SK-MEL-5 (cell line): ENCODE results near the gene RGS3. TPM values are rescaled to one million over a fixed set of nuclear protein-coding genes. Genes with fewer than 3 reads are reported as not detected.

ENCODE experiments used
- DNase-seq: peaks from one replicate; pipeline ENCODE4 v3.0.0-alpha.2; 2016; ENCODE audit warnings: low read depth, low spot score
- in situ Hi-C: cut with HindIII; loops from 2 replicates; pipeline ENCODE4 v1.10.0; 2016; ENCODE audit warnings: low sequenced_read_pairs, high pct_unique_total_duplicates, low pct_unique_long_range_greater_than_20kb
- total RNA-seq: library from RNA; depleted of rRNA; stranded (reverse); fragments of >200 nt; shearing (Covaris generic); gene quantifications from 2 replicates; pipeline ENCODE4 v1.2.3, GENCODE V29; 2014

The RGS3 gene
- total RNA-seq, 1 experiment from 2014 or later, result 25.0 TPM

DNA sequence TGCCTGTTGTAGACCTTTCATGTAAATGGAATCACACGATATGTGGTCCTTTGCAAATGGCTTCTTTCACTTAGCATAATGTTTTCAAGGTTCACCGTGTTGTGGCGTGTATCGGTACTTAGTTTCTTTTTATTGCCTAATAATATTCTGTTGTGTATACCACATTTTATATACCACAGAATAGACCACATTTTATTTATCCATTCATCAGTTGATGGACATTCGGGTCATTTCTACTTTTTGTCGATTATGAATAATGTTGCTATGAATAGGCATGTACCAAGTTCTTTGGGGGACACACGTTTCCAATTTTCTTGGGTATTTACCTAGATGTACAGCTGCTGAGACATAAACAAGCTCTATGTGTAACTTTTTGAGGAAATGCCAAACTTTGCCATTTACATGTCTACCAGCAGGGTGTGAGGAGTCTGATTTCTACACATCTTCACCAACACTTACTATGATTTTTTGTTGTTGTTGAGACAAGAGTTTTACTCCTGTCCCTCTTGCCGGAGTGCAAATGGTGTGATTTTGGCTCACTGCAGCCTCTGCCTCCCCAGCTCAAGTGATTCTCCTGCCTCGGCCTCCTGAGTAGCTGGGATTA is 144.7 kb downstream of the RGS3 start:
- in situ Hi-C loops, result no loop called here
- no peak for DNase-seq

DNA sequence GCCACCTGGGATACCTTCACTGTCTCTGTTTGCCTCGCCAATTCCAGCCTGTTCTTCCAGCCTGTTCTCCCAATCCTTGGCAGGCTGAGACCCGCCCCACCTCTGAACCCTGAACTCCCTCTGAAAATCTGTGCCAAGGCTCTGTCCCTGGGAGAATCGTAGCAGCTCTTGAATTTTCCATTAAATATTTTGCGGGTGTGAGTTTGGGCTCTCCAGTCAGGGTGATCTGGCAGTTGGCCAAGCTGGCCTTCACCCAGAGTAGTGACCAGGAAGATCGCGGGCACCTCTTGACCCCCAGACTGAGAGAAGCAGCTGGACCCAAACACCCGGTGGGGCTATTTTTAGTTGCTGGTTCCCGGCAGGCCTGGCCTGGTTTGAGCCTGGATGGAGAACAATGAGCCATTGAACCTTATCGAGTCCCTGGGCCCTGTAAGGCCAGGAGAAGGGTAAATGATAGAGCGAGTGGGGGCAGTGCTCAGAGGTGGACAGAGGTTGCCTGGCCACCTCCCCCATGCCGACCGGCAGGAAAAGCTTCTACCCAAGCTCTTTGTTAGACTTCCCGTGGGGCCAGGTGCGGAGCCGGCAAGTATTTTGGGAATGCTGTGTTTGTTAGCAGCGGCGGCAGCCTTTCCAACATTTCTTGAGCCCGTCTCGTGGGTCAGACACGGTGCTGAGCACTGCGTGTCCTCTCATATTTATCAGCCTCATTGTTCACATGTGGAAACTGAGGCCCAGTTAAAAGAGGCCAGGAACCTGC is 146.2 kb downstream of the RGS3 start:
- DNase-seq, result peak; percentile 75
- in situ Hi-C loops, result no loop called here

DNA sequence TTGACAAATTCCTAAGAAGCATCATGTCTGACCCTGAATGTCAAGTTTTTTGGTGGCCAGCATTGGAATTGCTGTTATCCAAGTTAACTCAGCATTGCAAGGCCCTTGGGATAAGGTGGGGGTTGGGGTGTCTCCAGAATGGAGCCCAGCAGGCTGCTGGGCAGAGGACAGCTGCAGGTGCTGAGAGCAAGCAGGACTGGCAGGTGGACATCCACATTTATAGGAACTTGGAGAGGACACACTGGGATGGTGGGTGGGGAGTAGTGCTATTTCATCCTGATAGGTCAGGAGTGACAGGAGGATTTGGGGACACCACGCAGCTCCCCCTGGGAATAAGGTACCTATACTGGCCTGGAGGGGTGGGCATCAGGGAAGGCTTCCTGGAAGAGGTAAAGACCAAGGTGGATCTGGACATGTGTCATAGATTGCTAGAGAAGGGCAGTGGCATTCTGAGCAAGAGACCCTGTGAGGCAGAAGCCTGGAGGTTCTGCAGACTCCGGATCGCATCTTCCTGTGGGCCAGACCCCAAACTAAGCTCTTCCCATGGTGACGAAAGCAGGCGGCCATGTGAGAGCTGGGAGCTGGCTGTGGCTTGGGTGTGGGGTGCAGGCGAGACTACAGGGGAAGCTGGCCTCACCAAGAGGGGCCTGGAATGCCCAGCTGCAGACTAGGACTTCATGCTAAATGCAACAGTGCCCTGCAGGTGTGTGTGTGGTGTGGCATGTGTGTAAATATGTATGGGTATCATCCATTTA is 148.1 kb downstream of the RGS3 start:
- no peak for DNase-seq
- in situ Hi-C loops, result no loop called here

DNA sequence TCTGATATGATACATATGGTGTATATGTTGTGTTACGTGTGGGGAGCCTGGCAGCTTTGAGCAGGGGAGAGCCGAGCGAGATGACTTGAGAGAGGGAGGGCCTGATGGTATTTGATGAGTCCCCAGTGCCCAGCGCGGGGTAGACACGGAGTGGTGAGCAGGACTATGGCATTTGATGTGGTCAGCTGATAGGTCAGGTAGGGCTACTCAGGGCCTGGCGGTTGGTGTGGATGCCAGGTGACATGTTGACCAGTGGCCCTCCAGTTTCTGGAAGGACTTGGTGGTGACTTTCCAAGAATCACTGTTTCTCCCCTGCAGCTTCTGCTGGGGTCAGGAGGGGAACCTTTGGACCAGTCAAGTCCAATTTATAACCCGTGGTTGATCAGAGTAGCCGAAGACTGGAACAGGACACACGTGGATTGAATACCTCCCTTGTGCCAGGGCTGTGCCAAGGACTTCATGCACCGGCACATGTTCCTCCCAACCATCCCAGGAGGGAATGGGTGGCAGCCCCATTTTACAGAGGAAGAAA is 148.8 kb downstream of the RGS3 start:
- DNase-seq, result no peak
- in situ Hi-C loops, result no loop called here

DNA sequence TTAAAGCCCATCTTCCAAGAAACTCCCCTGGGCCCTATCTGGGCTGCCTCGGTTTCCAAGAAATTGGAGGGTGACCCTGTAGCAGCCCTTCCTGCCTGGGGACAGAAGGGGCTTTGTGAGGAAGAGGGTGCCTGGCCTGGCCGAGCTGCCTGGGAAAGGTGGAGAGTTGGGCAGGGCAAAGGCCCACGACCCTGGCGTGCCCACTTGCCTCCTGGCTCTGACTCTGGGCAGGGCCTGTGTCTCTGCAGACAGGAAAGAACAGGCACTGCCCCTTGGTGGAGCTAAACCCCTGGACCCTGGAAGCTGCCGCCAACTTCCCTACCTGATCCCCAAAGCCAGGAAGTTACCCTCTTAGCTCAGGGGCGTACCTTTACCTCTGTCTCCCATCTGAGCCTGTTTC is 149.3 kb downstream of the RGS3 start:
- in situ Hi-C loops, result no loop called here
- no peak for DNase-seq

DNA sequence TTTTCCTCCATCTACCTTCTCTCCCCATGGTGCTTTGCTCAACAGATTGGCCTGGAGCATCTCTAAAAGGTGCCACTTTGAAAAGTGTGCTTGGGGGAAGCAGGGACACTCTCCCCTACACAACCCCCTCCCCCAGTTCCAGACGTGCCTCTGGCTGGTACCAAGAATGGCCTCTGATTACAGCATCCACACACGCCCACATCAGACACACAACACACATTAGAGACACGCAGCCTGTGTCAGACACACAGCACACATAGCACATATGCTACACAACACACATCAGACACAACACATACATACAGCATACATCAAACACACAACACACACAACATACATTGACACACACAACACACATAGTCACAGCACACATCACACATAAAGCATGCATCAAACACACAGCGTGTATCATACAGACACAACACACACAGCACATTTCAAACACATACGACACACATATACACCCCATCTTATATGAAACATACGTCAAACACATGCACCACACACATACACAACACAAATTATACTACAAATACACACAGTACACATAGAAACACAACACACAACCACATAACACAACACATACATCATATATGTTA is 150.4 kb downstream of the RGS3 start:
- in situ Hi-C loops, result no loop called here
- no peak for DNase-seq

DNA sequence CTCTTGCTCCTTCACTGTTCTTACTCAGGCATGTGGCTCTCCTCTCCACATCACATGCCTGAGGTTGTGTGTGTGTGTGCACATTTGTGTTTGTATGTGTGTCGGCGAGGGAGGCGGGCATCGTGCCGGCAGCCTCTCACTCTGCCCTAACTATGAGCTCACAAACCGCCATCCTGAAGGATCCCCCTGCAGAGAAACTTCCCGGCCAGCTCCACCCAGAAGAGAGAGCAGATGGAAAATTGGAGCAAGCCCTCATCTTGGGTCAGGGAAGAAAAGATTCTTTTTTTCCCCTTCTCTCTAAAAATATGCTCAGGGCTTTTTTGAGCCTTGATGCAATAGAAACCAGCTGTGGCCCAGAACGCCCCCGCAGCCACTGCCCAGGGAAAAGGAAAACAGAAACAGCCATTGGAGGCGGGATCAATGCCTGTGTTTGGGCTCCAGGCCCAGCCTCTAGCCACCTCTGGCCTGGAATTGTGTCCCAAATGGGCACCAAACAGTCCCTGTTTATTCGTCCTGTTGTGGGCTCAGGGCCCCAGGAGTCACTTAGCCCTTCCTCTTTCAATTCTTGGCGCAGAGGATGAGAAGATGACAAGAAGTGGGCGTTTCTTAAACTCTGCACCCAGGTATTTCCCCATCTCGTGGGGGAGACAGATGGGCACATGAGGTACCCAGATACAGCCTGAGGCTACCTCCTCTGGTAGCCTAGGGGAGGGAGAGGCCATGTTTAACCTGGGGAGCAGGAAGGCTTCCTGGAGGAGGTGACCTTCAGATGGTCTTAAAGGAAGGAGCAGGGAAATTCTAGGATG is 151.5 kb downstream of the RGS3 start:
- peak; percentile 32 for DNase-seq
- in situ Hi-C loops, result no loop called here

DNA sequence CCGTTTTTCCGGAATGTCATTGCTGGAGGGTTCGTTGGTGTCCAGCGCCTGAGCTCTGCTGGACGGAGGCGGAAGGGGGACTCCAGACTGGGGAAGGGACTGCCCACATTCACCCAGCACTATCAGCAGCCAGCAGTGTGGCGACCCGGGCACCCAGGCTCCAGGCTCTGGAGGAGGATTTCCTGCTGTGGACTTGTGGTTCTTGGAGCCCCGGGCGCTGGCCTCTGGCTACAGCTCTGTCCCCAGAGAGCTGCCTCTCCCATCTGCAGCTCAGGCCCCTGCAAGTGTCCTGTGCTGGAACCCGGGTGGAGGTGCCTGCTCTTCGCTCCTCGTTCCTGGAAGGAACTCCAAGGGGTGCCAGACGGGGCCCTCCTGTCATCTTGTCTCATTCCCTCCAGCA is 152.6 kb downstream of the RGS3 start:
- in situ Hi-C loops, result no loop called here
- no peak for DNase-seq

DNA sequence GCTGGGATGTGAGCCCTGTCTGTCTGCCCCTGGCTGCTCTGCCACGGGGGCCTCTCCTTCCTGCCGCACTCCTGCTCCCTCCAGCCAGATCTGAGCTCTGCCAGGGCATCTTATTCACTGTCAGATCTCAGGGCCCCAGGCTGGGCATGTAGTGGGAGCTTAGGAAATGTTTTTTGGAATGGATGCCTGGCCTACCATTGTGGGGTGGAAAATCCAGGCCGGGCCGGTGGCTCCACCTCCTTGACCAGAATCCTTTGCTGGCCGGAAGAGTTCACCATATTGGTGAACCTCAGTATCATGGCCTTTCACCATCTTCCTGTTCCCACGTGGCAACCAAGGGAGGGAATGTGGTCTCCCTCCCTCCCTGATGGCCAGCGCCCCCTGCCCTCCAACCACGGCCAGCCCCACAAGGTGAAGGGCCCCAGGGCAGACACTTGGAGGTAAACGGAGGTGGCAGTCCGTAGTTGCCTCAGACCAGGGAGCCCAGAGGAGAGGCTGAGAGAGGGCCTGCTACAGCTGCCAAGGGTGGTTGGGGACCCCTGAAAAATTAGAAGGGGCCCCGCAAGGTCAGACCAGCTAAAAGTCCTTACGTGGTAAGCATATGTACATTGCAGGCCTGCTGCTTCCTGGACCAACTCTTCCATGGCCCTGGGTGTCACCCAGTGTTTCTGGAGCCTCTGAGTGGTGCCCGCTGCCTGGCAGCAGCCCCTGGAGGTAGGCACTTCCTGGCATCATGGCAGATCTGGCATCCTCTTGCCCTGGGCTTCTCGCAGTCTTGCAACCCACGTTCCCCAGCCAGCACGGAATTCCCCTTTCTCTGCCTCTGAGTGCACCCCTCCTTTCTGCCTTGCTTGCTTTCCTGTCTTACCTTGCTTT is 153.3 kb downstream of the RGS3 start:
- in situ Hi-C loops, result no loop called here
- DNase-seq, result no peak

DNA sequence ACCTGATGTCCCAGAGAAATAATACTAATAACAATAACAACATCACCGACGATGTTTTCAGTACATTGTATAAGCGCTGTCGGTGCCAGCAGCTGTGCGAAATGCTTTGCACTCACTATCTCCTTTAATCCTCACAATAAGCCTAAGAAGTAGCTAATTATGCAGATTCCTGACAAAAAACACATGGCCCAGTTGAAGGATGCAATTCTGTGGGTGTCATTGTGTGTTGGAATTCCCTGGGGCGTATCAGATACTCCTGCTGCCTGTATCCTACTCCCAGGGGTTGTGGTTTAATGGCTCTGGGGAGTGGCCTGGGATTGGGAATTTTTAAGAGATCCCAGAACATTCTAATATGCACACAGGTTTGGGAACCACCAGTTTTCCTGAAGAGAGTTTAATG is 154.0 kb downstream of the RGS3 start:
- DNase-seq, result no peak
- in situ Hi-C loops, result no loop called here

DNA sequence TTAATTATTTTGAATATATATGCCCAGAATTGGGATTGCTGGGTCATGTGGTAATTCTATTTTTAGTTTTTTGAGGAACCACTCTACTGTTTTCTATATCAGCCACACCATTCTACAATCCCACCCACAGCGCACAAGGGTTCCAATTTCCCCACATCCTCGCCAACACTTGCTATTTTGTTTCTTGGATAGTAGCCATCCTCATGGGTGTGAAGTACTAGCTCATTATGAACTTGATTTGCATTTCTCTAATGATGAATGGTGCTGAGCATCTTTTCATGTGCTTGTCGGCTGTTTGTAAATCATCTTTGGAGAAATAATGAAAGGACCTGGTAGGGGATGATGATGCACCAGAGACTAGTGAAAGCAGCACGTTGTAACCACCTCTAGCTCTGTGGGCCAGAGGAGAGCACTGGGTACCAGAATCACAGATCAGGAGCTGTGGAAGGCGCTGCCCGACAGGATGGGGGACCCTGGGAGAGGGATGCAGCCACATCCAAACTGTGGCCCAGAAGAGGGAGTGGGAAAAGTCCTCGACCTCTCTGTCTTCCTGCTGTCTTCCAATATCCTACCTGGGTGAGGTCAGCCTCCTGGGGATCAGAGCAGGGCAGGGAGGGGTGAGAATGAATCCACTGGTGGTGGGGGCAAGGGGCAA is 155.4 kb downstream of the RGS3 start:
- in situ Hi-C loops, result no loop called here
- no peak for DNase-seq

DNA sequence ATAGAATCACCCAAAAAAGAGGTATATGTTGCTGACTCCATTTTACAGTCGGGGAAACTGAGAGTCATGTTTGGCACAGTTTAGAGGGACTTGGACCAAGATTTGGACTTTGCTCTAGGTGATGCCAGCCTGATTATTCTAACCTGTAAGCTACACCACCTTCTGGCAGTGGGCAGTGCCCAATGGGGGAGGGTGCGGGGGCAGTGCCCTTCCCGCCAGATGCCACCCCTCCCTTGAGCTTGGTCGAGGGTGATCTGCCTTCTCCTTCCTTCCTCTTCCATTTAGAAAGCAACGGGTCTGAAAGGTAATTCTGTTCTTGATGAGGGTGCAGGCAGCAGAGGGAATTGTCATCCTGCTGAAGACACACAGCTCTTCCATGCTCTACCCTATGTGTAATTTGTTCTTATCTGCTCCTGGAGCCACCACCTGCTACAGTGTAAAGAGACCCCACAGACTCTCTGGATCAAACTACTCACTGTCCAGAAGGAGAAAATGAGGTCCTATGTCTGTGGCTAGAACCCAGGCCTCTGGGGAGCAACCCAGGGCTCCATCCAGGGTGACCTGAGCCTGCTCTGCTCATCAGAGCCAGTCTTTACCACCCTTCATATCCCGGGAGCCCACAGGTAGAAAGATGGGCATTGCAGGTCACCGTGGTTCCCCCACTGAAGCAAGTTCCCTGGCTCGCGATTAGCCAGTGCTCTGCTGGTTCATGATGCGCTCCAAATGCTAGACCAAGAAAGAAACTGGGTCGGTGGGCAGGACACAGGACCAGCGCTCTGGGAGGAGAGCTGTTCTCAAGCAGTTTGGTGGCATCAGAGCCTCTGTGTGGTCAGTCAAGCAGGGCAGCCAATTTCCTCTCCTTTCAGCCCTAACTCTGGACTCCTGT is 156.2 kb downstream of the RGS3 start:
- no peak for DNase-seq
- in situ Hi-C loops, result no loop called here

DNA sequence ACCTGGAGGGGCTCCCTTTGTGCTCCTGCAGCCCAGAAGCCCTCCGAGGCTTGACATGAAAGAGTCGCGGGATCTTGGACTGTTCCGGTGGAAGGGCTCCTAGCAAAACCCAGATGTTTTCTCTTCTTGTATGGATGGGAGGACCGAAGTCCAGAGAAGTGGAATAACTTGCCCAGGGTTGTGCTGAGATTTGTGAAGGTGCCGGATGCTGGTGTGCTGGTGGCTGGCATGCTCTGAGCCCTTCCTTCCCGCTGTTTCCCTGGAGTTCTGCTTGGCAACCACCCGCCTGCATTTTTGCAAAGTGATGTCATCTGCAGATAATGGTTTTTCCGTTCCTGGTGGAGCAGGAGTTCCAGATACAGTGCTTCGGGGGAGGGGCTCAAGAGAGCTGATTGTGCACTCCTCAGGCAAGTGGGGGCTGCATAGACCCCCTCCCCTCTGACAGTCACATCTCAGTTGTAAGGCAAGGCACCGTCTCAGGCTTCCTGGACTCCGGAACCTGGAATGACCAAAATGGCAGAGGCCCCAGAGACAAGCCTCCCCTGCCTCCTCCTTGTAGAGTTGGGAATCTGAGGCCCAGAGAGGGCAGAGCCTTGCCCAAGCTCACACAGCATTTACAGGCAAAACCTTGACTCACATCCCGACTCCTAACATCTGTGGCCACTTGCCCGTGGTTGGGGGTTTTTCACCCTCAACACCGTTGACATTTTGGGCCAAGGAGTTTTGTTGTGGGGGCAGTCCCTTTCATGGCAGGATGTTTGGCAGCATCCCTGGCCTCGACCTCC is 157.0 kb downstream of the RGS3 start:
- DNase-seq, result no peak
- in situ Hi-C loops, result no loop called here

DNA sequence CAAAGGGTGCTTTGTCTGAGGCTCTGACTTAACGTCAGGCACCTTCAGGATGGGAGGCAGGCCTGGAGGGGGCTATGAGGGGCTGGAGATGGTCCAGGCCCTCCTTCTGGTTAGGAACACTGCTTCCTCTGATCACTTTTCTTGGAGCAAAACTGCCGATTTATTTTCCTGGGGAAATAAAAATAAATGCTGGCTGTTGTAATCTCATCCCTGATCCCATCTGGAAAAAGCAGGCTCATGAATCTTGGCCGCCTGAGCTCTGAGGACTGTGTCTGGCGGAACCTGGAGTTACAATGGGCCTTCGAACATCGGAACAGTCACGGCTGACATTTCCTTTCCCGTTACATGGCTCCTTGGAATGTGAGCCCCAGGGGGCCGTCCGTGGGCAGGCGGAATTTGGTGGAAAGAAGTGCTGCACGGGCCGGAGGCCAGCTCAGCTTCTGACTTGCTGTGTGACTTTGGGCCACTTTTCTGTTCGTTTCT is 157.8 kb downstream of the RGS3 start:
- DNase-seq, result no peak
- in situ Hi-C loops, result no loop called here
